Vagina (tissue), 2 donors: Measurements from ENCODE around the gene PPP1R2C.

Experiments
- CTCF ChIP-seq, 3 experiments: fragments of 450-650 bp in 2 of 3; fragments of 200-600 bp in 1 of 3; sonication (generic) in 1 of 3; IDR thresholded peaks; one replicate each; pipeline ENCODE4 v1.5.1; 2017 to 2019; ENCODE audit warnings: antibody characterized with exemption in 3 of 3, mild to moderate bottlenecking in 2 of 3, moderate library complexity in 2 of 3
- POLR2A ChIP-seq, 2 donors: fragments of 450-650 bp; IDR thresholded peaks; one replicate each; pipeline ENCODE4 v1.6.1; 2017; ENCODE audit warnings: antibody characterized with exemption in 2 of 2, mild to moderate bottlenecking in 2 of 2, moderate library complexity in 2 of 2
- POLR2AphosphoS5 ChIP-seq, 2 donors: sonication (generic); formaldehyde crosslinking; IDR thresholded peaks; one replicate each; pipeline ENCODE4 v1.9.0; 2017; ENCODE audit warnings: antibody characterized with exemption in 2 of 2, mild to moderate bottlenecking in 2 of 2, low read depth in 1 of 2; ENCODE audit not compliant: insufficient read depth in 1 of 2

GRCh38 chrX:42746606-42747005 lies 31.4 kb downstream of the PPP1R2C start:
- TF ChIP-seq POLR2A (IDR thresholded peaks at IDR 0.05) = no peak
- no peak for TF ChIP-seq CTCF (IDR thresholded peaks at IDR 0.05)
- no peak for TF ChIP-seq POLR2AphosphoS5 (IDR thresholded peaks at IDR 0.05; ENCODE audit: insufficient read depth in 1 of 2, low read depth in 1 of 2)
